IMR-90 (cell line): ENCODE results near the gene MRPL38. TPM values are rescaled to one million over a fixed set of nuclear protein-coding genes. Genes with fewer than 3 reads are reported as not detected.

Source experiments
- polyA plus RNA-seq, 3 experiments: library from polyadenylated mRNA; depleted of rRNA; stranded (reverse); fragments of >200 nt; gene quantifications; 2 replicates each; pipeline ENCODE4 v1.2.3, GENCODE V29; 2012; ENCODE audit warnings: low replicate concordance in 1 of 3
- total RNA-seq: library from RNA; depleted of rRNA; stranded (reverse); fragments of >200 nt; gene quantifications from 2 replicates; pipeline ENCODE4 v1.2.3, GENCODE V29; 2012
- TF ChIP-seq, protein P1 (sequence below): fragments of 150-350 bp; IDR thresholded peaks from 2 replicates; pipeline ENCODE4 v1.6.1; 2017; ENCODE audit warnings: mild to moderate bottlenecking, antibody characterized with exemption, low read length, low read depth

MRPL38 gene
- total and polyA plus RNA-seq, 2 of the 4 experiments (the other 2 are of a cell fraction), result 13.3 to 42.5 TPM

DNA sequence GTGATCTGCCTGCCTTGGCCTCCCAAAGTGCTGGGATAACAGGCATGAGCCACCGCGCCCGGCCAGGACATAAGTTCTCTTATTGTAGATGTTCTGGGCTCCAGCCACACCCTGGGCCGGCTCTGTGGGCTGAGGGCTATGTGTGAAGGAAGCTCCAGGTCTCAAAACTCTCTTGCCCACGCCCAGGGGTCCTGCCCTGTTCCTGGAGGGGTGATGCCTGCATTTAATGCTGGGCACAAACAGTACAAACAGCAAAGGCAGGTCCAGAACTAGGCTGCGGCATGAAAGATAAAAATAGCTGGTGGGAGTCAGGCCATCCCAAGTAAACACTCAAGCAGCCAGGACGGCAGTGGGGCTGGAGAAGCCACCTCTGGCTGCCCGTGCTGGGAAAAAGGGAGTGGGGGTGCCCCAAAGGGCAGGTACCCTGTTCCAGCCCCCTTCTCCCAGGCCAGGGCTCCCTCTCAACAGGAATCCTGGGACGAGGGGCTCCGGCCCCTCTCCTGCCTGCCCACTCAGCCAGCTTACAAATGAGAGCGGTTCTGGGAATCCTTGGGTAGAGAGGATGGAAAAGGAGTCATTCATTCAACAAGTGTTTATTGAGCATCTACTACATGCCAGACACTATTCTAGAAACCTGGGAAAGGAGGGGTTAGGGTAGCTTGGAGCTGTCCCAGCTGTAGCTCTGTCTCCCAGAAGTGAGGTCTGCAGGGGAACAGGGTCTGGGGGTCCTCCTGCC, 30.9 kb downstream of the MRPL38 start (continued):
- TF ChIP-seq, protein P1, sequence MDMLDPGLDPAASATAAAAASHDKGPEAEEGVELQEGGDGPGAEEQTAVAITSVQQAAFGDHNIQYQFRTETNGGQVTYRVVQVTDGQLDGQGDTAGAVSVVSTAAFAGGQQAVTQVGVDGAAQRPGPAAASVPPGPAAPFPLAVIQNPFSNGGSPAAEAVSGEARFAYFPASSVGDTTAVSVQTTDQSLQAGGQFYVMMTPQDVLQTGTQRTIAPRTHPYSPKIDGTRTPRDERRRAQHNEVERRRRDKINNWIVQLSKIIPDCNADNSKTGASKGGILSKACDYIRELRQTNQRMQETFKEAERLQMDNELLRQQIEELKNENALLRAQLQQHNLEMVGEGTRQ, result no peak
